ENCODE results near the gene MED10. TPM values are rescaled to one million over a fixed set of nuclear protein-coding genes. Genes with fewer than 3 reads are reported as not detected.

Gene MED10
- total RNA-seq, 1 experiment from 2014 or later: 34.0 TPM

GRCh38 chr5:6411141-6411540, 32.8 kb upstream of the MED10 start:
- Histone ChIP-seq H3K36me3 (ENCODE audit: control insufficient read depth, insufficient read depth, low read length) (no peaks in the 10 kb centered on the region), H3K27ac (ENCODE audit: low read length) (no peak overlapping the region), H3K4me3 (ENCODE audit: low read depth in 2 of 2, low read length in 2 of 2) (no peak overlapping the region), H3K9me3 (ENCODE audit: control insufficient read depth, insufficient read depth, low read depth, low read length) (no peaks in the 10 kb centered on the region), H3K27me3 (ENCODE audit: control insufficient read depth, insufficient read depth, low read length) (peaks cover 2% of the 10 kb centered on the region; the same call in 1 of the 2 replicates), H3K4me1 (ENCODE audit: control insufficient read depth, insufficient read depth, low read length) (no peaks in the 10 kb centered on the region)
- ATAC-seq (no peak), DNase-seq (ENCODE audit: low read depth, low spot score) (no peak)
- in situ Hi-C loops (cut with HindIII; ENCODE audit: low pct_unique_long_range_greater_than_20kb, low sequenced_read_pairs): no loop called here
- ChIA-PET CTCF (no interaction called here), POLR2A (no interaction called here)
- no peak for TF ChIP-seq TCF7L2 (IDR thresholded peaks at IDR 0.05; ENCODE audit: low read depth, low read length)
- TF ChIP-seq REST (IDR thresholded peaks at IDR 0.05; ENCODE audit: insufficient read depth in 1 of 2, low read depth in 2 of 2, low read length in 1 of 2): no peak
- TF ChIP-seq CTCF (IDR thresholded peaks at IDR 0.05): no peak
- TF ChIP-seq SIN3A (IDR thresholded peaks at IDR 0.05; ENCODE audit: borderline replicate concordance, insufficient read depth, low read depth, low read length): no peak
- no peak for TF ChIP-seq POLR2AphosphoS5 (IDR thresholded peaks at IDR 0.05; ENCODE audit: low read depth, low read length)
- intact Hi-C loops (cut with micrococcal nuclease; ENCODE audit: unreplicated experiment): no loop called here
- no TSS peak for BruUV-seq (replicated peaks)

DNA sequence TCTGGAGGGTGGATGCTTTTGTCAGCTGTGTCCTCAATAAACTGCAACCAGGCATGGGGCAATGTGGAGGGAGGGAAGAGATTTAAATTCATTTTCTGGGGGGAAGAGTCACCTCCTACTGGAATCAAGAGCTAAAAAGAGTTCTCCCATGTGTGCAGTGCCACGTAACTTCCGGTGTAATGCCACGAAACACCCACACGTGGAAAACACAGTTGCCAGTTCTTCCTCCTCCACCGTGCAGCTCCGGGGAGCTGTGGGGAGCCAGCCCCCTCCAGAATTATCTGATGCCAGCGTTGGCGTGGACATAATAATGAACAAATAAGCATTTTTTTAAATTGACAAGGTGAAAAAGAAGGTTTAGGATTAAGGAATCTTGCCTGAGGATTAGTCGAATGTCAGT, 32.1 kb upstream of the MED10 start:
- Histone ChIP-seq H3K9me3 (ENCODE audit: control insufficient read depth, insufficient read depth, low read depth, low read length) (no peaks in the 10 kb centered on the region), H3K27ac (ENCODE audit: low read length) (no peak overlapping the region), H3K27me3 (ENCODE audit: control insufficient read depth, insufficient read depth, low read length) (peaks cover 2% of the 10 kb centered on the region; the same call in 1 of the 2 replicates), H3K36me3 (ENCODE audit: control insufficient read depth, insufficient read depth, low read length) (no peaks in the 10 kb centered on the region), H3K4me1 (ENCODE audit: control insufficient read depth, insufficient read depth, low read length) (no peaks in the 10 kb centered on the region), H3K4me3 (ENCODE audit: low read depth in 2 of 2, low read length in 2 of 2) (no peak overlapping the region)
- no peak for TF ChIP-seq REST (IDR thresholded peaks at IDR 0.05; ENCODE audit: insufficient read depth in 1 of 2, low read depth in 2 of 2, low read length in 1 of 2)
- no peak for TF ChIP-seq POLR2AphosphoS5 (IDR thresholded peaks at IDR 0.05; ENCODE audit: low read depth, low read length)
- no peak for TF ChIP-seq SIN3A (IDR thresholded peaks at IDR 0.05; ENCODE audit: borderline replicate concordance, insufficient read depth, low read depth, low read length)
- TF ChIP-seq CTCF (IDR thresholded peaks at IDR 0.05): no peak
- TF ChIP-seq TCF7L2 (IDR thresholded peaks at IDR 0.05; ENCODE audit: low read depth, low read length): no peak
- no peak for ATAC-seq
- ChIA-PET CTCF (no interaction called here), POLR2A (no interaction called here)
- no TSS peak for BruUV-seq (replicated peaks)
- DNase-seq (ENCODE audit: low read depth, low spot score): no peak
- intact Hi-C loops (cut with micrococcal nuclease; ENCODE audit: unreplicated experiment): no loop called here
- in situ Hi-C loops (cut with HindIII; ENCODE audit: low pct_unique_long_range_greater_than_20kb, low sequenced_read_pairs): no loop called here
